Activated naive CD4-positive, alpha-beta T cell treated with anti-CD3 and anti-CD28 coated beads, Interleukin-2, amount 50 U/mL, for 72 hours (primary cell): ENCODE results near the gene RNGTT. TPM values are rescaled to one million over a fixed set of nuclear protein-coding genes. Genes with fewer than 3 reads are reported as not detected.
A peak's percentile ranks its signal among the peaks of the same experiment; 100 is the strongest.

Source experiments
- ATAC-seq, 2 donors: fragments of 150-1000 bp; cut with Tn5 transposase; 2 replicates each; pipeline ENCODE4 v1.10.0; 2021; ENCODE audit warnings: mild to moderate bottlenecking in 2 of 2, moderate library complexity in 2 of 2
- DNase-seq, 2 donors: peaks; one replicate each; pipeline ENCODE4 v3.0.0; 2021 to 2022; ENCODE audit warnings: low spot score in 2 of 2
- H3K27ac Mint-ChIP-seq, 2 donors: one replicate each; pipeline ENCODE4 v1.8.0; 2022; ENCODE audit warnings: mild to moderate bottlenecking in 2 of 2, mixed read lengths in 2 of 2
- H3K36me3 Mint-ChIP-seq, 2 donors: one replicate each; pipeline ENCODE4 v1.8.0; 2022; ENCODE audit warnings: mixed read lengths in 2 of 2
- H3K9me3 Mint-ChIP-seq, 2 donors: one replicate each; pipeline ENCODE4 v1.8.0; 2022; ENCODE audit warnings: mixed read lengths in 2 of 2
- total RNA-seq, 2 donors: library from RNA; stranded (reverse); gene quantifications; one replicate each; pipeline ENCODE4 v1.2.3, GENCODE V29; 2022

Gene RNGTT
- total RNA-seq, 2 donors from 2014 or later, result 22.3 to 28.7 TPM

GRCh38 chr6:88890860-88891845, 72.3 kb downstream of the RNGTT start:
- Mint-ChIP-seq H3K36me3 (peaks cover 7 to 20% of the 10 kb centered on the region in 2 donors), H3K27ac (no peak overlapping the region), H3K9me3 (no peaks in the 10 kb centered on the region)
- ATAC-seq, result peak in 1 of 2 donors; percentile 43
- no peak for DNase-seq

- H3K36me3 Mint-ChIP-seq, result peaks cover 14 to 27% of the 10 kb centered on the region in 2 donors
- no peak for ATAC-seq
- no peak for DNase-seq
Measured at GRCh38 chr6:88890394-88890793, 73.0 kb downstream of the RNGTT start.

GRCh38 chr6:88884361-88884760, 79.1 kb downstream of the RNGTT start:
- Mint-ChIP-seq H3K9me3 (no peaks in the 10 kb centered on the region), H3K27ac (no peak overlapping the region), H3K36me3 (peaks cover 19 to 32% of the 10 kb centered on the region in 2 donors)
- DNase-seq (no peak), ATAC-seq (peak in 1 of 2 donors; percentile 76)

More at GRCh38 chr6:88890394-88890793, 73.0 kb downstream of the RNGTT start:
- Mint-ChIP-seq H3K9me3 (no peaks in the 10 kb centered on the region), H3K27ac (no peak overlapping the region)

- DNase-seq (no peak), ATAC-seq (no peak)
- peaks cover 17 to 26% of the 10 kb centered on the region in 2 donors for H3K36me3 Mint-ChIP-seq
- H3K27ac Mint-ChIP-seq, result no peak overlapping the region
- no peaks in the 10 kb centered on the region for H3K9me3 Mint-ChIP-seq
Measured at GRCh38 chr6:88882536-88882935, 80.9 kb downstream of the RNGTT start.

- Mint-ChIP-seq H3K27ac (no peak overlapping the region), H3K9me3 (no peaks in the 10 kb centered on the region), H3K36me3 (peaks cover 12 to 15% of the 10 kb centered on the region in 2 donors)
- DNase-seq (no peak), ATAC-seq (no peak)
Measured at GRCh38 chr6:88881451-88881850, 82.0 kb downstream of the RNGTT start.

GRCh38 chr6:88880021-88880420, 83.4 kb downstream of the RNGTT start:
- H3K36me3 Mint-ChIP-seq, result peaks cover under 1 to 1% of the 10 kb centered on the region in 2 donors
- H3K9me3 Mint-ChIP-seq, result no peaks in the 10 kb centered on the region
- no peak for DNase-seq
- no peak for ATAC-seq
- no peak overlapping the region for H3K27ac Mint-ChIP-seq

- Mint-ChIP-seq H3K27ac (no peak overlapping the region), H3K9me3 (no peaks in the 10 kb centered on the region), H3K36me3 (no peaks in the 10 kb centered on the region)
- no peak for ATAC-seq
- DNase-seq, result no peak
Measured at GRCh38 chr6:88877893-88878292, 85.5 kb downstream of the RNGTT start.

- ATAC-seq (no peak), DNase-seq (no peak)
- Mint-ChIP-seq H3K9me3 (no peaks in the 10 kb centered on the region), H3K36me3 (no peaks in the 10 kb centered on the region), H3K27ac (no peak overlapping the region)
Measured at GRCh38 chr6:88872962-88873361, 90.5 kb downstream of the RNGTT start.

GRCh38 chr6:88871498-88871897, 91.9 kb downstream of the RNGTT start:
- Mint-ChIP-seq H3K36me3 (peaks cover 0 to 5% of the 10 kb centered on the region in 2 donors), H3K9me3 (no peaks in the 10 kb centered on the region), H3K27ac (no peak overlapping the region)
- DNase-seq (no peak), ATAC-seq (no peak)

GRCh38 chr6:88870717-88871330, 92.6 kb downstream of the RNGTT start:
- ATAC-seq (no peak), DNase-seq (peak in 1 of 2 donors; percentile 42)
- H3K9me3 Mint-ChIP-seq, result no peaks in the 10 kb centered on the region
- H3K27ac Mint-ChIP-seq, result no peak overlapping the region
- peaks cover 0 to 12% of the 10 kb centered on the region in 2 donors for H3K36me3 Mint-ChIP-seq

GRCh38 chr6:88869263-88870020, 94.0 kb downstream of the RNGTT start:
- DNase-seq (no peak), ATAC-seq (no peak)
- peaks cover 0 to 12% of the 10 kb centered on the region in 2 donors for H3K36me3 Mint-ChIP-seq
- H3K9me3 Mint-ChIP-seq, result no peaks in the 10 kb centered on the region
- no peak overlapping the region for H3K27ac Mint-ChIP-seq

- no peak for ATAC-seq
- DNase-seq, result no peak
- Mint-ChIP-seq H3K9me3 (no peaks in the 10 kb centered on the region), H3K27ac (no peak overlapping the region), H3K36me3 (peaks cover 0 to 12% of the 10 kb centered on the region in 2 donors)
Measured at GRCh38 chr6:88867841-88868731, 95.3 kb downstream of the RNGTT start.

GRCh38 chr6:88866856-88867255, 96.6 kb downstream of the RNGTT start:
- H3K36me3 Mint-ChIP-seq, result peaks cover 0 to 12% of the 10 kb centered on the region in 2 donors
- H3K9me3 Mint-ChIP-seq, result no peaks in the 10 kb centered on the region
- no peak overlapping the region for H3K27ac Mint-ChIP-seq
- DNase-seq (no peak), ATAC-seq (no peak)

- H3K9me3 Mint-ChIP-seq, result no peaks in the 10 kb centered on the region
- peaks cover 0 to 12% of the 10 kb centered on the region in 2 donors for H3K36me3 Mint-ChIP-seq
- peak in 1 of 2 donors; percentile 75 for ATAC-seq
- peak overlapping the region in 1 of 2 donors; percentile 53 for H3K27ac Mint-ChIP-seq
- DNase-seq, result no peak
Measured at GRCh38 chr6:88865275-88865674, 98.1 kb downstream of the RNGTT start.

GRCh38 chr6:88864359-88865054, 98.9 kb downstream of the RNGTT start:
- Mint-ChIP-seq H3K27ac (peak overlapping the region in 1 of 2 donors; percentile 0), H3K36me3 (peaks cover 0 to 12% of the 10 kb centered on the region in 2 donors), H3K9me3 (no peaks in the 10 kb centered on the region)
- no peak for DNase-seq
- ATAC-seq, result peak in 1 of 2 donors; percentile 79
